ENCODE results near the gene CELF2.

The CELF2 gene

DNA sequence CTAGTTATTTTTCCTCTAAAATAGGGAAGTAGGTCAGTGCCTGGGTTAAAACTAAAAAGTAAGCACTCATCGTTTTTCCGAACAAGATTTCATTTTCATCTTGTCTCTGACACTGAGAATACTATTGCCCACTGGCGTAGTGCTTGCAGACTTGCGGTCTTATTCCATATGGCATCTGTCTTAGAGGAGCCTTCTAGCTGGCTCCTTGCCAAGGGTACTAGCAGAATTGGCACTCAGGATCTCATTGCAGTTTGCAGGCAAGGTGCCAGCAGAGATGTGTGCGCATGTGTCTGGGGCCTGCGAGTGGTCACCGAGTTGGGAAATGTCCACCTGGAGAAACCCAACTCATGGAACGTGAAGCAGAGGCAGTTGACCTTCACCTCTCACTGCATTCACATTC is 143.4 kb downstream of the CELF2 start:
- no peak for DNase-seq

DNA sequence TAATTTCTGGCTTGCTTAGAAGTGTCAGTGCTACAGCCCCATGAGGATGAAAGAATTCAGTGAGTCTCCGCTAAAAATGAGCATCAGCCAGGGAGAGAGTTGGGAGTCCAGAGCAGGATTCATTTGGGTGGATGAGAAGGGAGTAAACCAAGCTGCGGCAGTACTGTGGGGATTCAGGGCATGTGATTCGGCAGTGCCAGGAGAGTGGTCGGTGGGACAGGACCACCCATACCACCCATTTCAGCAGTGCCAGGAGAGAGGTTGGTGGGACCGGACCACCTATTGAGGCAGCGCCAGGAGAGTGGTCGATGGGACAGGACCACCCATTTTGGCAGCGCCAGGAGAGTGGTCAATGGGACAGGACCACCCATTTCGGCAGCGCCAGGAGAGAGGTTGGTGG is 144.2 kb downstream of the CELF2 start:
- DNase-seq, result no peak

GRCh38 chr10:11162828-11163599 is 145.3 kb downstream of the CELF2 start:
- no peak for DNase-seq

DNA sequence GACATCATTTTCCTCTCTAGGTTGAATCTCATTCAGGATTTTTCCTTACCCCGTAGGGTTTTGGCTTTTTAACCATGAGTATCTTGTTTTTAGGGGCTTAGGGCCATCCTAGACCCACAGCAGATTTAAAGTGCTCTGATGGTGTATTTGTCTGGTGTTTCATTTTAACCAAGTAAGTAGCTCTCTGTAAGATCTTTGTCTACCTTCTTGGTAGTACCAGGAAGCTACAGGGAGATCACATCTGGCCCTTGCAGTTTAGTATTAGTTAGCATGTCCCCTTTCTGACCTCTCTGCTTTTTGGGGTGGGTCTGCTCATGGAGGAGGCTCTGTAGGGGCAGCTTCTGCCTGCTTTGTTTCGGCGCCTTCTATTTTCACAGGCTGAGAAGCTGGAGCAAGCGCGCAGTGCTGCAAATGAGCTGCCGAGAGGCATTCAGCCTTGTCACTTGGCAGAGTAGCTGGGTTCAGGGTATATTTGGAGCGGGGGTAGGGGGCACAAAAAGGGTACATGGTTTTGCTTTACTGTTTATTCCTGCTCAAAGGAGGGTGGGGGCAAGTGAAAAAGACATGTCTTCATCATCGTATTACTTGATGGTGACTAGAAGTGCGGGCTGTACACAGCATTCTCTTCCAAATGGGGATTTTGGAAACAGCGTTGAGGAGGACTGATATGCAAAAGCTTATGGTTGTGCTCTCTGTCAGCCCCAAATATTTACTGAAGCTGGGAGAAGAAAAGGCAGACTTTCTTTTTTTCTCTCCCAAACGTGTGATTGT is 146.3 kb downstream of the CELF2 start:
- no peak for DNase-seq

DNA sequence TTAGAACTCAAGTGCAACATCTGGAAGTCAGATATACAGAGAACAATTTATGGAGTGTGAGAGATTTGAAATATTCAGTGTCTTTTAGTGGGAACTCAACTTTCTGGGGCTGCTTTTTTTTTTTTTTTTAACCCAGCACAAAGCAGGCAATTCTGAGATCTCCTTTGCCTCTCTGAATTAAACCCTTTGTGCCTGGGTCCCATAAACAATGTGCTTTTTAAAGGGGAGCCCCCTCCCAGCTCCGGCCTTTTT is 146.8 kb downstream of the CELF2 start:
- no peak for DNase-seq

DNA sequence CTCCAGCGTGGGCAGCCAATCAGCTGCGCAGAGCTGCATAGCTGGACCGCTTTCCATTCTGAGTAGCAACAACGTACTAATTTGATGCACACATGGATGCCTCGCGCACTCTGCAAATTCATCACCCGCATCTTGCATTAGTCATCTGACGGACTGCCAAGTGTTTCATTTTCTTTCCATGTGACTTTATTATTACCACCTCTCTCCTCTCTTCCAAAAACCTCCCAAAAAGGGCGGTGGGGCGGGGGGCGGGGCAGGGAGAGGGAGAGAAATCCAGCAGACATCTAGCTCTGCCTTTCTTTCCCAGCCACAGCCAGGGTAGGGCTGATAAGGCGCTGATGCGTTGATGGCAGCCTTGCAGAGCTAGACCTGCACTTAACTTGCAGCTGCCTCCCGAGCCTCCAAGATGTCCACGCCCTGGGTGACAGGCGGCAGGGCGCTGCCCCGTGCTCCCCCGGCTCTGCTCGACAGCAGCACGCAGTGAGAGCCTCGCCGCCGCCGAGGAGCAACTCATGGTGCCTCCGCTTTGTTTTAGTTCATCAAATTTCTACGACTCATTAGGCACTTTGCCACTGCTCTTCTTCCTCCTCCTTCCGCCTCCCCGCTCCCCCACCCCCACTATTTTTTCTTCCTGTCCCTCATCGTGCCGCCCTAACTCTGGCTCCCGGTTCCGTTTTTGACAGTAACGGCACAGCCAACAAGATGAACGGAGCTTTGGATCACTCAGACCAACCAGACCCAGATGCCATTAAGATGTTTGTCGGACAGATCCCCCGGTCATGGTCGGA is 147.3 kb downstream of the CELF2 start:
- DNase-seq, result no peak

DNA sequence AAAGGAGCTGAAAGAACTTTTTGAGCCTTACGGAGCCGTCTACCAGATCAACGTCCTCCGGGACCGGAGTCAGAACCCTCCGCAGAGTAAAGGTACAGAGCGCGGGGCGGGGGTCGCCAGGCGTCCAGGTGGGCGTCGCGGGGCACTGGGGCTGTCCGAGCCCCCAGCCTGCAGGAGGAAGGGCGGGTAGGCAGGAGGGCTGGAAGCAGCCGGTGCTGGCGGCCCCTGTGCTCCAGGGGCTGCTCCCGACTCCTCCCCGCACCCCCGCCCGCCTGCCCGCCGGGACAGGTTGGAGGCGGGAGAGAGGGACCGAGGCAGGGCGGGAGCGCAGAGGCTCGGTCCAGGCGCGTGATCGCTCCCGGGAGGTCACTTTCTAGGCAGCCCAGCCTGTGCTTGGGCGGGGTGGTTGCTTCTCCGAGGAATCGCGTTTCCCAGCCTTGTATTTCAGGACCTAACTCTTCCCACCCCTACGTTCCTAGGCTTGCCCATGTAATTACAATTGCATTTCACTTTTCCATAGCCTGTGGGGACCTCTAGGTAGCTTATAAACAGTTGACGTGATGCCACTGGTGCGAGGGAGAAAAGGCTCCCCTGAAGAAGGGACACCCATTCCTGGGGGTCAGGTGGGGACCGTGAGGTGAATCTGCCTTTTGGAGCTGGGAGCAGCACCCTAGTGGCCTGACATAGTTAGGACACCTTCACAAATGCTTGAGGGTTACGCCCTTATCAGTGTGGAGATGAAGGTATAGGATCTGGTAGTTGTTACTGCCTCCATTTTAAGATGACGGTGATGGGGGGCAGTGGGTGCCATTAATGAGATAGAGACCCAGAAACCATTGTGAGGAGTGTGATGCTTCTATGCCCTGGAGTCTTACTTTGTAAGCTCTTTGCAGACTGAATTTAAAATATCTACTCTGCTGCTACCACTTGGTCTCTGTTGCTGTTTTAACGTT is 148.2 kb downstream of the CELF2 start:
- DNase-seq, result no peak

- no peak for DNase-seq
These were observed 148.9 kb downstream of the CELF2 start for GRCh38 chr10:11166550-11166949.

GRCh38 chr10:11167233-11167966 is 149.7 kb downstream of the CELF2 start:
- no peak for DNase-seq

DNA sequence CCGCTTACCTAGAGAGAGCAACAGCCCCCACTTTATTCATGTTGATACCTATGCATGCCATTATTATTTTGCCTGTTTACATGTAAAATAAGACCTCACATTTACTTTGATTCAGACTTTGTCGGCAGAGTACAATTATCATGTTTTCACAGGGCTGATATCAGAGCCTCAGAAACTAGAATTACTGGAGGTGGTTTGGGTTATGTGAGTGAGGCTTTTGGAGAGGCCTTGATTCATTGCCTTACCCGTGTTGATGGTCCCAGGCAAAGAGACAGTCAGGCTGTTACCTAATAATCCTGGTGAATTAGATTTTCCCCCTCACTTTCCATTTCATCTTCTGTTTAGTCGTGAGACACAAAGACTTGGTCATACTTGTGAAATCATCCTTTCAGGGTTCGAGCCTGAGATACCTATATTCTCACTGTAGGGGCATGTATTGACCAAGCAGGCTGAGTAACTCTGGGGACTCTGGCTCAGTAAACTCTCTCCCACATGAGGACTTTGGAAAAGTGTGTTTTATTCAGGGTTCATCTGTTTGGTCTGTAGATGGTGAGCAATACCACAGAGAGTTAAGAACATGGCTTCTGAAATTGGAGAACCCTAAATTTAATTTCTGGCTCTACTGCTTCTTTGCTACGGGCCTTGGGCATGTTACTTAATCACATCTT is 150.9 kb downstream of the CELF2 start:
- no peak for DNase-seq

DNA sequence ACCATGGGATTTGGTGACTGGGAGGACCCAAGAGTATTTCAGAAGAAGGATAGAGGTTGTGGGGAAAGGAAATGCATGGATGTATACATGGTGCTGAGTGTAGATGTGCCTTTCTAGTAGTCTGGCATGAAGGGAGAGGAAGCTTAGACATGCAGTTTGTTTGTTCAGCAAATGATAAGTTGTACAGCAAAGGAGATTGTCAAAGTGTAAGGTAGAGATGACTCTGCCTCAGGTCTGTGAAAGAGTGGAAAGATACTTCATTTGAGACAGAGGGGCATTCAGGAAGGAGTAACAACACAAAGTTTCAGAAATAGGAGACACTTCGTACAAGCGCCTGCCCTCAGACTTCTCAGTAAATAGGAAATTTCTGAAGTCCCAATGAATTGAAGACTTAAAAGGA is 152.3 kb downstream of the CELF2 start:
- no peak for DNase-seq

- DNase-seq, result no peak
These were observed 152.9 kb downstream of the CELF2 start for GRCh38 chr10:11170574-11170973.

DNA sequence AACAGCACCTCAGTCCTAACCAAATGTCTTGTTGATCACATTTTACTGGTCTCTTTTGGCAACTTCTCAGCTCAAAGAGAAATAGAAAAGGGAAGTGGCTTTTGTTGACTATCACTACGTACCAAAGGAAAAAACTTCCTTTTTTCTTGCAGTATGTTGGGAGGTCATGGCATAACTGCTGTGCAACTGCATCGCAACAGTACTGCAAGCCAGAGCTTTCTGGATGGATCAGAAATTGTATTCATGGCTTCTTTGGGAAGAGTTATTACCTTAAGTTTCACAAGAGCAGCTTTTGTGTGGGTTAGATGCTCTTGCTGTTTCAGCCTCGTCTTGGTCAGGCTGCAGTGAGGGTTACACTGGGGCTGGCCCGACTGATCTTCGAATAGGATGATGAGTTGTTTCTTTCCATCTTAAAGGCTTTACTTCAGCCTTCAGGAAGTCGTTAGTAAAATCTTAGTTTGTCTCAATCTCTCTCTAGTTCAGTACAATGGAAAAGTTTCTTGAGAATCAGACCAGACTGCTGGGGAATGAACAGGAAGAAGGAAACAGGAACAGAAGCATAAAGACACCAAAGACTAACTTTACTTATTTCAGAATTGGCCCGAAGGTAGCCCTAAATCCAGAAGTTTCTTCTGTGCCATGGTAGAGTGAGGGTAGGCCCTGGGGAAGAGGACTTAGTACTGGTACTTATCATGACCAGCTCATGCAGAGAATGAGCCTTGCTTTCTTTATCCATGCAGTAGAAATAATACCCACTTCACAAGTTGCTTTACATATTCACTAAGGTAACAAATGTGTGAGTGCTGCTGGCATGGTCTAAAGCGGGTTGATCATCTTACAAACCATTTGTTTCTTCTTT is 153.6 kb downstream of the CELF2 start:
- DNase-seq, result no peak

- no peak for DNase-seq
These were observed 155.4 kb downstream of the CELF2 start for GRCh38 chr10:11173042-11173441.

- DNase-seq, result no peak
These were observed 158.2 kb downstream of the CELF2 start for GRCh38 chr10:11175823-11176243.

DNA sequence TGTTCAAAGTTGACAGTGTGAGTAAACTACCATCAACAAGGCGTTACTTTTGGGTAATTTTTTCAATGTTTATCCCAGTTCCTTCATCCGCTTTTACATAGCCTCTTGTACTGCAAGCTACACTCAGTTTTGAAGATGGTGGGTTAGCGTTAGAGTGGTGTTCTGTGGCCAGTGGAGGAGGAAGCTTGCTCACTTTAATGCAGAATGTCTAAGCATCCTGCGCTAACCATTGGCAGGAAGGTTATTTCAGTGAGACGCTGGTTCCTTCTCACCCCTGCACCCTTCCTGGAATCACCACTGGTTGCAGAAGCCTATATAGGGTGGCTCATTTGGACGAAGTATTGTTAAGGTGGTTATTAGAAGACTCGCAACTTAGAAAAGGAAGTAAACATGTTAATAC is 159.1 kb downstream of the CELF2 start:
- no peak for DNase-seq

DNA sequence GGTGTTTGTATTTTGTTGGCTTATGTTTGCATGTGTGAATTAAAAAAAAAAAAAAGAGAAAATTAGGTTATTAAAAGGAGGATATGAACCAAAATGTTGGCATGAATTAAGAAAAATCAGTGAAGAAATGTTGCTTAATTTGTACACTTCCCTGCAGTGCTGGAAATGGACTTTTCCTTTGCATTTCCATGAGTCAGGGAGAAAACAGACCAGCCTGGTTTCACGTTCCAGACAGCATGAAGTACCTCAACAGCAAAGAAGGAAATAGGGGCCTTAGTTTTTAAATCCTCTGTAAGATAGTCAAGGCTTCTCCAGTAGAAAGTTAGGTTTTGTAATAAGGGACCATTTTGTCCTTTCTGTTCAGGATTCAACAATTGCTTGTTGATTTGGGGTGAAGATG is 159.7 kb downstream of the CELF2 start:
- DNase-seq, result no peak

GRCh38 chr10:11177926-11178471 is 160.3 kb downstream of the CELF2 start:
- no peak for DNase-seq

DNA sequence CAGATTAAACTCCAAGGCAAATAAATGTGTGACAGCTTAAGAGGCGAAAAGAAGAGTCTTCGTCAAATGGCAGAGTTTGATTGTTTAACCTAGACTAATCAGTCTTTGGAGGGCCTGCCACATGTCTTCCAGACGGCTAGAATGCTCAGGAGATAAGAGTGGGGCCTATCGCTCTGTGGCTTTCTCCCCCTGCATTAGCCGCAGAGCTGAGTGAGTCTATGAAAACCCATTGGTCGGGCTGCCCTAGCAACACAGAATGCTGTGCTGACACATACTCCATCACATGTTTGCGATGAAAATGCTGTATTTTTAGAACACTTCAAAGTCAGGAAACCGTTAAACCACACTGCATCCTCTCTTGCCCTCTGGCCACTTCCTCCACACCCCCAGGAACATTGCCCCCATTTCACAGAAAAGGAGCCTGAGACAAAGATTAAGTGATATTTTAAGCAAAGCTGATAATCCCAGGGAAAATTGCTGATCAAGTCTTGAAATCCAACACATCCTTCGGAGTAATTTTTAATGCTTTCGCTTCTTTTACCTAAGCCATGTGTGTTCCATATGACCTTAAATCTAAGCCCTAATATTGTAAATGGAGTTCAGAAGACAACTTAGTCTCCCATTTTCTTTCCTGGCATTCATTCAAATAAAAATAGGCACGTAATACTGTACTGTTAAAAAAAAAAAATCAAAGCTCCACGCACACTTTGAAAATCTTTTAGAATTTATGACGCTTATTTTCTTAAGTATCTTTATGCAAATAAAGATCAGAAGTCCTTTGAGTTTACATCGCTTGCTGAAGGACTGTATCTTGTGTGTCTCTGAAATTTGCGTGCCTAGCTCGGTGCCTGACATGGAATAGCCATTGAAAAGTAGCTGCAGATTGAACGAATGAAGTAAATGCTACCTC is 161.2 kb downstream of the CELF2 start:
- no peak for DNase-seq
